Ramos (cell line): ENCODE data around the gene DOP1B.
"Not testable (repeated sequence)": the region's sequence is repeated elsewhere in the genome, so short reads cannot be mapped to it uniquely, and the experiment has no call there.

Experiments
- in situ Hi-C: fragments of 300-500 bp; cut with MboI; formaldehyde crosslinking; loops from one replicate; pipeline ENCODE4 v1.14.3; 2022; ENCODE audit warnings: low sequenced_read_pairs; ENCODE audit not compliant: unreplicated experiment

DOP1B gene

GRCh38 chr21:36132696-36133095, 23.9 kb upstream of the DOP1B start:
- in situ Hi-C loops: no loop called here

- in situ Hi-C loops: no loop called here
These were observed 21.7 kb upstream of the DOP1B start, which contains the start of gene CBR3 for GRCh38 chr21:36134803-36135390. TSS of gene CBR3 (plus strand) at chr21:36135079. CDS start at chr21:36135193, 114 bp downstream.

- in situ Hi-C loops: no loop called here
These were observed 21.1 kb upstream of the DOP1B start for GRCh38 chr21:36135391-36136102.

GRCh38 chr21:36139791-36140190, 16.8 kb upstream of the DOP1B start:
- in situ Hi-C loops: not testable (repeated sequence)

- in situ Hi-C loops: no loop called here
These were observed 15.1 kb upstream of the DOP1B start for GRCh38 chr21:36141513-36141925.

- in situ Hi-C loops: not testable (repeated sequence)
These were observed 12.4 kb upstream of the DOP1B start for GRCh38 chr21:36144233-36144632.

- in situ Hi-C loops: loop anchor here (5.0 kb wide), 1 partner anchor 192 kb away; no protein-coding TSS in a partner anchor
These were observed 11.4 kb upstream of the DOP1B start for GRCh38 chr21:36145259-36145658.

- in situ Hi-C loops: loop anchor here (5.0 kb wide), 1 partner anchor 189 kb away; no protein-coding TSS in a partner anchor
These were observed 8.7 kb upstream of the DOP1B start for GRCh38 chr21:36147911-36148310.

GRCh38 chr21:36148886-36149285, 7.7 kb upstream of the DOP1B start:
- in situ Hi-C loops: loop anchor here (5.0 kb wide), 1 partner anchor 188 kb away; no protein-coding TSS in a partner anchor

GRCh38 chr21:36149788-36150711, 6.6 kb upstream of the DOP1B start:
- in situ Hi-C loops: loop anchor here (5.0 kb wide), 1 partner anchor 187 kb away; no protein-coding TSS in a partner anchor

- in situ Hi-C loops: no loop called here
These were observed 853 bp upstream of the DOP1B start for GRCh38 chr21:36155603-36156338.

GRCh38 chr21:36156339-36156814, 247 bp upstream of the DOP1B start:
- in situ Hi-C loops: no loop called here

- in situ Hi-C loops: no loop called here
These were observed 2.8 kb downstream of the DOP1B start for GRCh38 chr21:36159356-36159921.

GRCh38 chr21:36160850-36161178, 4.2 kb downstream of the DOP1B start:
- in situ Hi-C loops: no loop called here

GRCh38 chr21:36162631-36163030, 6.0 kb downstream of the DOP1B start:
- in situ Hi-C loops: no loop called here

- in situ Hi-C loops: no loop called here
These were observed 7.4 kb downstream of the DOP1B start for GRCh38 chr21:36163750-36164741.

GRCh38 chr21:36165356-36165755, 8.7 kb downstream of the DOP1B start:
- in situ Hi-C loops: no loop called here

- in situ Hi-C loops: no loop called here
These were observed 10.1 kb downstream of the DOP1B start for GRCh38 chr21:36166705-36167104.
